HEK293 (cell line): ENCODE measurements around the gene CORT.

Experiments
- AEBP2 ChIP-seq: fragments of 450-650 bp; formaldehyde crosslinking; IDR thresholded peaks from 2 replicates; pipeline ENCODE4 v1.5.1; 2016; ENCODE audit warnings: missing biosample characterization, missing genetic modification characterization, borderline replicate concordance
- CTCF ChIP-seq: fragments of 450-650 bp; formaldehyde crosslinking; IDR thresholded peaks from 2 replicates; pipeline ENCODE4 v1.5.1; 2016; ENCODE audit warnings: missing biosample characterization, missing genetic modification characterization
- TRIM28 ChIP-seq: IDR thresholded peaks from 2 replicates; pipeline ENCODE4 v1.6.1; 2011; ENCODE audit warnings: low read length, control low read depth, borderline replicate concordance
- ZNF561 ChIP-seq: fragments of 450-650 bp; IDR thresholded peaks from 2 replicates; pipeline ENCODE4 v1.5.1; 2018; ENCODE audit warnings: missing biosample characterization, missing genetic modification characterization, borderline replicate concordance

GRCh38 chr1:10407201-10407600 lies 42.6 kb upstream of the CORT start:
- no peak for TF ChIP-seq CTCF (tag by site-specific recombination)
- no peak for TF ChIP-seq AEBP2 (tag by site-specific recombination)
- no peak for TF ChIP-seq ZNF561 (tag by site-specific recombination)
- TF ChIP-seq TRIM28, result no peak
